Occipital lobe (tissue), 2 donors: Measurements from ENCODE around the gene MYH7. TPM values are rescaled to one million over a fixed set of nuclear protein-coding genes. Genes with fewer than 3 reads are reported as not detected.
"Not testable (repeated sequence)": the region's sequence is repeated elsewhere in the genome, so short reads cannot be mapped to it uniquely, and the experiment has no call there.

Experiments
- DNase-seq: peaks from one replicate; lab custom pipeline; 2025; lab: John Stamatoyannopoulos, UW
- total RNA-seq: library from RNA; depleted of rRNA; stranded (reverse); fragments of >200 nt; gene quantifications from one replicate; pipeline ENCODE4 v1.2.3, GENCODE V29; 2014

MYH7 gene
- total RNA-seq, 1 donor from 2014 or later = 0.31 TPM

DNA sequence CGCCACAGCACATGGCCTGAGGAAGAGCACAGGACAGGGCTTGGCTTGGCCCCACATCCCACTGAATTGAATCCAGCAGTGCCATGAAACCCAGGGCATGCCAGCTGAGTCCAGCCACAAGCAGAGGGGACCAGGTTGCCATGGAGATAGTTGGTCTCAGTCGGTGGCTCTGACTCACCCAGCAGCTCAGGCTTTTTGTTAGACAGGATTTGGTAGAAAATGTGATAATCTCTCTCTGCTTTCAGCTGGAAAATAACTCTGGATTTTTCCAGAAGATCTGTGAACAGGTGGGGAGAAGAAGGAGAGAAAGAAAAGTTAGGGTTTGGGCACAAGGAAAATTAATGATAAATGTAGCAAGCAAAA is 4.8 kb downstream of the MYH7 start:
- peak; percentile 61 for DNase-seq

DNA sequence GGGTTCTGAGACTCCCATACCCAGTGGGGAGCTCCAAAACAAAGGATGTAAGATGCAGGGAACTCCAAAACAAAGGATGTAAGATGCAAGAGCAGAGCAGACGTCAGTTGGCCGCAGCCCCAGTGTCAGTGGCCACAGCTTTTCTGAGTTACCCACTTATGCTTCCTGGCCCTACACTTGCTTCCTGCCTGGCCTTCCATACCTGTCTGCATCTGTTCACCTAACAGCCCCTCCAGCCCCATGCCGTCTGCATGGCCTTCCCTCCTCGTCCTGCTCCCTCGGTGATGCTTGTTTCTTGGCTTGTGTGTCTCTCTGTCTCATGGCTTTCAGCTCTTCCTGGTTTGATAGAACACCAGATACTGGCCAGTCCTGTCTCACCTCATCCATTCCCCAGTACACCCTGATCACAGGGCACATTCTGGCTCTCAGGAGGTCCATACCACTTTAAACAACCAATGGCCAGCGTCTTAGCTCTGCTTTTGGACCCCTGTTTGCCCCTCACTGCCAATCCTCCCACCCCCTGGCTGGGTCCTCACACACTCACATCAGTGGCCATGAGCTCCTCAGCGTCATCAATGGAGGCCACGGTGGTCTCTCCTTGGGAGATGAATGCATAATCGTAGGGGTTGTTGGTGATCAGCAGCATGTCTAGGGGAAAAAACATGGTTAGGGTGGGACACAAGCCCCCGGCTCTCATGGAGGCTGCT is 5.3 kb downstream of the MYH7 start:
- no peak for DNase-seq

DNA sequence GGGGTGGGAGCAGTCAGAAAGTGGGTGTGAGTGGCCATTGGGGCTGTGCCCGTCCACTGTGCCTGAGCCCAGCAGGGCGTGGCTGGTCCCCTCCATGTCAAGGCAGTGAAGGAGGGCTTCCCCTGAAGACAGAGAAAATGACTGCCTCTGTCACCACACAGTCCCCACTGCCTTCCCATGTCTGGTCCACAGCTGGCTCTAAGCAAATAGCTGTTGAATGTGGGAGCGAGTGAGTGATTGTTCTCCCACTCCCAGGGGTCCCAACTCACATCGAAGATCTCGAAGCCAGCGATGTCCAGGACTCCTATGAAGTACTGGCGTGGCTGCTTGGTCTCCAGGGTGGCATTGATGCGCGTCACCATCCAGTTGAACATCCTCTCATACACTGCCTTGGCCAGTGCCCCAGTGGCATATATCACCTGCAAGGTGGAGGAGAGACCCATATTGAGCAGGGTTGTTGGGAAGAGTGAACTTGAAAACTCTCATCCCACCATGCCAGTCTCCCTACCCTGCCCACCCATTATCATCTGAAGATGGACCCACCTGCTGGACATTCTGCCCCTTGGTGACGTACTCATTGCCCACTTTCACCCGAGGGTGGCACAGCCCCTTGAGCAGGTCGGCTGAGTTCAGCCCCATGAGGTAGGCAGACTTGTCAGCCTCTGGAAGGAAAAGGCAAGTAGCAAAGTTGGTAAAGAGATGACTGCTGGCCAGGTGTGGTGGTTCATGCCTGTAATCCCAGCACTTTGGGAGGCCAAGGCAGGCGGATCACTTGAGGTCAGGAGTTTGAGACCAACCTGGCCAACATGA is 6.6 kb downstream of the MYH7 start:
- DNase-seq = no peak

DNA sequence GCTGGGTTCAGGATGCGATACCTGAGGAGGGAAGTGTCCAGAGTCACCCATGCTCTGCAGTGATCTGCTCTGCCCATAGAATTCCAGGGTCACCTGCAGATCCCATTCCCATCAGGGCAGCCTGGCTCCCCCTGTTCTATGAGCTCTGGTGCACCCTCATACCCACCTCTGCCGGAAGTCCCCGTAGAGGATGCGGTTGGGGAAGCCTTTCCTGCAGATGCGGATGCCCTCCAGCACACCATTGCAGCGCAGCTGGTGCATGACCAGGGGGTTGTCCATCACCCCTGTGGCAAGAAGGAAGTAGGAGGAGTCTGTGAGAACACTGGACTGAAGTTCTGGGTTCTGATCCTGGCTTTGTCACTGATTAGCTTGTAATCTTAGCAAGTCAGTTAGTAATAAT is 9.7 kb downstream of the MYH7 start:
- not testable (repeated sequence) for DNase-seq

DNA sequence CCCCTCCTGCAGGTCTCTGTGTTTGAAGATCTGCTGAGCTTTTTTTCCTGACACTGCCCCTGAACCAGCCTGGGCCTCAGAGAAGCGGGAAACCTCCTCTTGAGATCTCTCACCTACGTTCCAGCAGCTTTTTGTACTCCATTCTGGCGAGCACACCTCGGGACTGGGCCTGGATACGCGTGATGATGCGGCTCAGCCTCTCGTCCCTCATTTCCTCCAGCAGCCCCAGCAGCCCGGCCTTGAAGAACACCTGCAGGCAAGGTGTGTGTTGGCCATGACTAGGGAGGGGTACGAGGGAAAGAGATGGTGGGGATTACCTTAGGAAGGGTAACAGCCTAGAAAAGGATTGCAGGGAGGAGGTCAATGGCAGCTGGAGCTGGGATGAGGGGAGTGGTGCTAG is 10.3 kb downstream of the MYH7 start:
- DNase-seq = no peak

DNA sequence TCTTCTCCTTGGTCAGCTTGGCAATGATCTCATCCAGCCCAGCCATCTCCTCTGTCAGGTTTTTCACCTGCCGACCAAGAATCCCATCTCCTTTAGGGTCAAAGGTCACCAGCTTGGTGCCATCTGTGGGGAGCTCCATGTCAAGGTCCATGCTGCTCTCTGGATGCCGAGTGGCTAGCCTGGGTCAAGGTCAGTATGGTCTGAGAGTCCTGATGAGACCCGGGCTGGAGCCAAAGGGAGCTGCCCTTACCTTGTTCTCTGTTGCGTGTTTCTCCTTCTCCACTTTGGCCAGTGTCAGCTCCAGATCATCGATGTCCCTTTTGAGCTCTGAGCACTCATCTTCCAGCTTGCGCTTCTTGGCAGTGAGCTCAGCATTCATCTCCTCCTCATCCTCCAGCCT is 11.8 kb downstream of the MYH7 start:
- no peak for DNase-seq

DNA sequence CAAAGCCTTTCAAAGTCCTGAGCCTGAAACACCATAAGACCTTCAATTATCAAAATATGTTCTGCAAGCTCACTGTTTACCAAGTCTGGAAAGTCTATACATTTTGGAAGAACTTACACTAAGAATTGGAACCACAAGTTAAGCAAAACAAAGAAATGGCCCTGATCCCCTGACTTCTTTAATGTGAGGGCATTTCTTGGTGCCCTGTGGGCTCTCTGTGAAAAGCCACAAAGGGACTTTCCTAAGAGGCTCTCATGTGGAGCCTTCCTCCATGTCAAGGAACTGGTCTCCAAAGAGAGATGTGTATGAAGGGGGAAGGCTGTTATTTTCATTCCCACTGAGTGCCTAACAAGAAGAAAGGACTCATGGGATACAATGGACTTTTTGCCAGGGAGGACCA is 13.9 kb downstream of the MYH7 start:
- no peak for DNase-seq

DNA sequence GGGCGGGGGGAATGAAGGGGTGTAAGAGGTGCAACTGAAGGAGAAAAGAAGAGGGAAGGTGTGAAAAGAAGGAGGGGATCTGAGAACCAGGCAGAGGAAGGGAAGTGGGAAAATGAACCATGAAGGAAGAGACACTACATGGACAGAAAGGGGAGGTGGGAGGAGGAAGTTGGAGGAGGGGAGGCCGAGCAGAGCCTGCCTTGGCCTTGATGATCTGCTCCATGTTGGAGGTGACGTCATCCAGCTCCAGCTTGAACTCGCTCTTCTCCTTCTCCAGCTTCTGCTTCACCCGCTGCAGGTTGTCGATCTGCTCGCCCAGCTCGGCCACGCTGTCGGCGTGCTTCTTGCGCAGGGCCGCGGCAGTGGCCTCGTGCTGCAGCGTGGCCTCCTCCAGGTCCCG is 15.8 kb downstream of the MYH7 start:
- not testable (repeated sequence) for DNase-seq

DNA sequence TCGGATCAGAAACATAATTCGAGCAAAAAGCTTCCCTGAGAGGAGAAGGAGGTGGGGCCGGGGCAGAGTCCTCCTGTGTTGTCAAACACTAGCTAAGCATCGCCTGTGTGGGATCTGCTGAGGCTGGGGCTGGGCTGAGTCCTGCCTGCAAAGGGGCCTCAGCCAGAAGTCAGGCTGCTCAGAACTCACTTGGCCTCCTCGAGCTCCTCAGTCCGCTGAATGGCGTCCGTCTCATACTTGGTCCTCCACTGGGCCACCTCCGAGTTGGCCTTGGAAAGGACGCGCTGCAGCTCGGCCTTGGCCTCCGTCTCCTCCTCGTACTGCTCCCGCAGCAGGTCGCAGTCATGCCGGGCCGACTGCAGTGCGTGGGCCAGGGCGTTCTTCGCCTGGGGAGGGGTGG is 17.4 kb downstream of the MYH7 start:
- DNase-seq = no peak

DNA sequence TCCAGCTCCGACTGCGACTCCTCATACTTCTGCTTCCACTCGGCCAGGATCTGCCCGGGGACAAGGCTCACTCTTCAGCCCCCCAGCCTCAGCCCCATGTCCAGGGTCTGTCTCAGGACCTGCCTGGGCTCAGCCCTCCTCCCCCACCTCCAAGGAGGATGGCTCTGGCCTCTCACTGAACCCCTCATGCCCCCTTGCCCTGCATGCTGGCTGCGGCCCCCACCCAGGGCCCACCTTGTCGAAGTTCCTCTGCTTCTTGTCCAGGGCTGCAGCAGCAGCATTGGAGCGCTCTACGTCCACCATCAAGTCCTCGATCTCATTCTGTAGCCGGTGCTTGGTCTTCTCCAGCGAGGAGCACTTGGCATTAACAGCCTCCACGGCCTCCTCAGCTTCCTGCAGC is 18.2 kb downstream of the MYH7 start:
- not testable (repeated sequence) for DNase-seq

DNA sequence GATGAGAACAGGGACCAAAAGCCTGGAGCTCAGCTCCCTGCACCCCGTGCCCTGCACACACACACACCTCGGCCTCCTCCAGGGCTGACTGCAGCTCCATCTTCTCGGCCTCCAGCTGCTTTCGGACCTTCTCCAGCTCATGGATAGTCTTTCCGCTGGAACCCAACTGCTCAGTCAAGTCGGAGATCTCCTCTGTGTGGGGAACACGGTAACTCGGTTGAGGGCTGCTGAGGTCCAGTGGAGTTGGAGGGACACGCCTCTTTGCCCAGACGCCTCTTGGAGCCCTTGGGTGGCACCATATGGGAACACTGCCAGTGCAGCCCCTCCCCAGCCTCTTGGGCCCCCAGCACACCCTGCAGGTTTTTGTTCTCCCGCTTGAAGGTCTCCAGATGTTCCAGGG is 18.7 kb downstream of the MYH7 start:
- DNase-seq = no peak

DNA sequence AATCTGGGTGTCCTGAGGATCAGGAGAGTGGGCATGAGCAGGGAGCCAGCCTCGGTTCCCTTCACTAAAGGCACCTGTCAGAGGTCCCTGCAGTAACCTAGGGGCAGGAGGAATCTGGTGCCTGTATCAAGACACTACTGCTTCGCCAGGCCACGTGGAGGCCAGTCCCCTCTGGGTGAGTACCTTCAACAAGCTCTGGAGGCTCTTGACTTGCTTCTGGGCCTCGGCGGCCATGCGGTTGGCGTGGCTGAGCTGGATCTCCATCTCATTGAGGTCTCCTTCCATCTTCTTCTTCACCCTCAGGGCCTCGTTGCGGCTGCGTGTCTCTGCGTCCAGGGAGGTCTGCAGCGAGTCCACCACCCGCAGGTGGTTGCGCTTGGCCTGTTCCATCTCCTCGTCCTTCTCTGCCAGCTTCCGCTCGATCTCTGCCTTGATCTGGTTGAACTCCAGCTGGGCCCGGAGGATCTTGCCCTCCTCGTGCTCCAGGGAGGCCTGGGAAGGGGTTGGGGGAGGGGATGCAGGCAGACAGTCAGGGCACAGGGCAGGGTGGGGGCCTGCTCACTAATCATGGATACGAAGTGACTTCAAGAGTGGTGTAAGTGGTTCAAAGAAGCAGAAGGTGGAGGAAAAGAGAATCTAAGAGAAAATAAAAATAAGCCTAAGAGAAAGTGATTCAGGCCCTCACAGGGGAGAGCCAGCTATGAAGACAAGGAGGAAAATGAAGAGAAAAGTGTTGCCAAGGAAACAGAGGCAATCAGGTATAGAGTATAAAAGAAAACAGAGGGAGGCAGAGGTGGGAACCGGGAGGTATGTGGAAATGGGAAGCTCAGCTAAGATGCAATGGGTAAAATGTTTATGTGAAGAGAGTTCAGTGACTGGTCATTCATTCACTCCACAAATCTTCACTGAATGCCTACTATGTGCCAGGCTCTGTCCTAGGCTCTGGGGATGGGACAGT is 19.4 kb downstream of the MYH7 start:
- no peak for DNase-seq

DNA sequence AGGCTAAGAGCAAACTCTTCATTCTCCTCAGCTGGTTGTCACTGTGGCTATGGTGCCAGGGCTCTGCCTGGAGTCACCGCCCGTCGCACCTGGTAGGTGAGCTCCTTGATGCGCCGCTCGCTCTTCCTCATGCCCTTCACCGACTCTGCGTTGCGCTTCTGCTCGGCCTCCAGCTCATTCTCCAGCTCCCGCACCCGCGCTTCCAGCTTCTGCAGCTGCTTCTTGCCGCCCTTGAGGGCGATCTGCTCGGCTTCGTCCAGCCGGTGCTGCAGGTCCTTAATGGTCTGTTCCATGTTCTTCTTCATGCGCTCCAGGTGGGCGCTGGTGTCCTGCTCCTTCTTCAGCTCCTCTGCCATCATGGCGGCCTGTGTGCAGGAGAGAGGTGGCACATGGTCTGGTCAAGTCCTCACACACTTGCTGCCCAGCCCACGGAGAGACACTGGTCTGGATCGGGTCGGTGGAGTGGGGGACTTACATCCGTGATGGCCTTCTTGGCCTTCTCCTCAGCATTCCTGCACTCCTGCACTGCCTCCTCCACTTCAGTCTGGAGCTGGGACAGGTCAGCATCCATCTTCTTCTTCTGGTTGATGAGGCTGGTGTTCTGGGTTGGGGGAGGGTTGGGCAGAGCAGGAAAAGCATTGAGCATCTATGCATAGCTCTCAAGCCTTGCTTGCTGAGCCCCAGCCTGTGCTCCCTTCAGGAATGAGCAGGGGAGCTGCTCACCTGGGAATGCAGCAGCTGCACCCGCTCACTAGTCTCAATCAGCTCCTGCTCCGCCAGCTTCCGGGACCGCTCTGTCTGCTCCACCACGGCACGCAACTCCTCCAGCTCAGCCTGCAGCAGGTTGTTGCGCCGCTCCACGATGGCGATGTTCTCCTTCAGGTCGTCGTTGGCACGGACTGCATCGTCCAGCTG is 20.3 kb downstream of the MYH7 start:
- no peak for DNase-seq

DNA sequence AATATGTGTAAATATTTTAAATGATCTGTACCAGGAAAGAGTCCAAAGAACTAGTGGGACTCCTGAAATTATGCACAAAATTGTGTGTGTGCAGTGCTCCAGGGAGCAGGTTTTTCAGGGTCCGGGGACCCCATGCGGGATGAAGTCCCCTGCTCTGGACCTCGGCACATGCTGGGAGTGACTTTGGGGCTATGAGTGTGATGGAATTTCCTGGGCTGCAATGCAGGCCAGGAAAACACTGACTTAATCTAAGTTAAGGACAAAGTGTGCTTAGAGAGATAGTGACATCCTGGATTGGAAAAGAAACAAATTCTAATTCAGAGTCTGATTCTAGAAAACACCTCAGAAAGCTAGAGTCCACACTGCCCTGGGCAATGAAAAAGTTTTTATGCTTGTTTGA is 21.2 kb downstream of the MYH7 start:
- no peak for DNase-seq

DNA sequence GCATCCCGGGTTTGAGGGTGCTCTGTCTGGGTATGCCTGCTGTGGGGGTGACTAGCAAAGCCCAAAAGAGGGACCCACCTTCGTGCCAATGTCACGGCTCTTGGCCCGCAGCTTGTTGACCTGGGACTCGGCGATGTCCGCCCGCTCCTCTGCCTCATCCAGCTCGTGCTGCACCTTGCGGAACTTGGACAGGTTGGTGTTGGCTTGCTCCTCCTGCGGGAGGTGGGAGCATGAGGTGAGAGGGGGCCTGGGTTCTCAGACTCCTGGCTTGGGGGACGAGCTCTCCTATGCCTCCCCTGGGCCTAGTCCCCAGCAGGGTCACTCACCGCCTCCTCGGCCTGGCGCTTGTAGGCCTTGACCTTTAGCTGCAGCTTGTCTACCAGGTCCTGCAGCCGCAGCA is 21.8 kb downstream of the MYH7 start:
- DNase-seq = no peak

DNA sequence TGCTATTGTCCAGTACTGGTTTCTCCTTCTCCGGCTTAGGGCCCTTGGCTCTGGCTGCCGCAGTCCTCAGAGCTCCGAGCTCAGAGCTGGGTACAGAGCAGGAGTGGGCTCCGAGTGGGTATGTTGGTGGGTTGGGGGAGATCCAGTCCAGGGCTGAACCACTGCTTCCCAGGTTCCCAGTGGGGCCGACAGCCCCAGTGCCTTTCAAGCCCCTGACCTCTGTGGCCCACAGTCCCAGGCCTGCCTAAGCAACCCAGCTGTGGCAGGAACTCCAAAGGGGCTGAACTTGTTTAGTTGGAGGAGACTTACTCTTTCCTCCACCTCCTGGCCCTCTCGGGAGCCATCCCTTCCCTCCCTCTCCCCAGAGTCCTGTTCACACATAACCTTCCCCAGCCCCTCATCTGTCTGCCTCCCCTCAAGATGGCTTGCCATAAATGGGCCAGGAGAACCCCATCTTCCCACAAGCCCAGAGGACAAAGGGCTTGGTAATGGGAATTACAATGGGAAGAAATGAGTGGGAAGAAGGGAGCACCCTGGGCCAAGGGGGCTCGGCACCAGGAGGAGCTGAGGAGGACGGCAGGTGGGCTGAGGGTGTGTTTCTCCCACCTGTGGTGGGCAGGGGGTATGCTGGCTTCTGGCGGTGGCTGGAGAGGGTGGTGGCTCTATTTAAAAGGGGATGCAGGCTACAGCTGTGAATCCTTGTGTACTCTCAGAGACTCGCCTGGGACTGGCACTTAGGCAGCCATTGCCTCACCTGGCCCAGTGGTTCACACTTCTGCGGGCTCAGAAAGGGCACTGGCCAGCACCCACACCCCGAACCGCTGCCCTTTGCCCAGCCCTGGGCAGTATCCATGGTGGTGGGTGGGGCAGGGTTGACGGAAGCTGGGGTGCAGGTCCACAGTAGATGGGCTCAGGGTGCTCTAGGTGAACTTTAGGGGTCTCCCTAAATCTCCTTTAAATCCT is 23.6 kb downstream of the MYH7 start:
- no peak for DNase-seq

DNA sequence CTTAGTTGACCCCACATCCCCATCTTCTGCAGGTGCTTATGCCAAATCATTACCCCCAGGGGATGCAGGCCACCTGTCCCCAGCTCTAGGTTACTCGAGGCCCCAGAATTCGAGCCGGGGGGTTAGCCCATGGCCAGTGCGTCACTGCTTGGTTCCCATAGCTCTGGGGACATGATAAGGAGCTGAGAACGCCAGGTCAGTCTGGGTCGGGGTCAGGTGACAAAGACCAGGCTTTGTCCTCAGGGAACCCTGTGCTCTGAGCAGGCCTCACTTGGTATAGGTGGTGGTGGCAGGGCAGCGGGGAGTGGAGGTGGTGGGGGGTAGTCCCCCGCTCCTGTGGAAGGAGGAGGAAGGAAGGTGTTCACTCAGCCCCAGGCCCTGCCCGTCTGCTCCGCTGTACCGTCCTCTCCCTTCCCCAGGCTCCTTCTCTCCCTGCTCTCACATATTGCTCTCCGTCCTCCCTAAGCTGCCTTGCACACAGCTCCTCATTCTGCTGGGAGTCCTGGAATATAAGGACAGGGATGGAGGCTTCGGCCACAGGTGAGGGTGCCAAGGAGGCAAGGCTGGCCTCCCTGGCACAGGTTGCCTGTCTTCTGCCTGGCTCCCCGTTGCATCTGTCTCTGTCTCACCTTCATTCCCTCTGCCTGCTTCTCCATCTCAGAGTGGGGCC is 25.4 kb downstream of the MYH7 start:
- no peak for DNase-seq

DNA sequence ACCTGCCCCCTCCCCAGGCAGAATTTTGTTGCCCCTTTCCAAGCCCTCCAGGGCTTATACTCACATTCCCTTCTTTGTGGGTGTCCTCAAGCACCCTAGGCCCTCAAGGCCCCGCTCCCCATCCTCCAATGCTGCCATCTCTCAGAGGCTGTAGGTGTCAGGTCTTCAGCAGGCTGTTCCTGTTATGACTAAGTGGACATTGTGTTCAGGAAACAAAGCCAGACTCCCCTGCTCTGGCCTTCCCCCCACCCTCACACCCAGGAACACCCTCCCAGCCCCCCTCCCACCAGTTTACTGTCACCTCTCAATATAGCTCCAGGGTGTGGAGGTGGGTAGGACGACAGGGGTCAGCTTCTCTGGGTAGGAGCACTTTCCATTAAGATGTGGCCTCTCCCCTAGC is 26.0 kb downstream of the MYH7 start:
- no peak for DNase-seq

DNA sequence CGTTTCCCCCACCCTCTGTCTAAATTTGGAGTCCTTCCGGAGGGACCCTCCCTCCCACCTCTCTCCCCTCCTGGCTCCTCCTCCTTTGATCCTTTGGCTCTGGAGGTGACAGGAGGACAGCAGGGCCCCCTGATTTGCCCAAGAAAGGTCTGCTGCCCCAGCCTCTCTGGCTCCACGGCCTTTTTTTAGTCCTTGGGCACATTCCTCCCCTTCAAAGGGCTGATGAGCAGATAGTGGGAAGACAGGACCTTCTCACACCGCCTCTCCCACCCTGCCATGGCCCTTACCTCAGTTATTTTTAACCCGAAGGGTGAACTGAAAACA is 27.2 kb downstream of the MYH7 start:
- no peak for DNase-seq
